Bronchial epithelial cell (primary cell): ENCODE data around the gene NBAS. TPM values are rescaled to one million over a fixed set of nuclear protein-coding genes. Genes with fewer than 3 reads are reported as not detected.

Source experiments
- DNase-seq: peaks from one replicate; pipeline ENCODE4 v3.0.0-alpha.2; 2010; ENCODE audit warnings: low read depth
- FAIRE-seq: peaks from 2 replicates; lab custom pipeline; 2011; peaks lifted over from hg19 to GRCh38; lab: Jason Lieb, UNC
- H3K27me3 ChIP-seq: 2 replicates; pipeline ENCODE4 v1.5.1; 2011; ENCODE audit warnings: low read length; ENCODE audit not compliant: control insufficient read depth, insufficient read depth
- H3K36me3 ChIP-seq: 2 replicates; pipeline ENCODE4 v1.5.1; 2011; ENCODE audit warnings: low read length; ENCODE audit not compliant: control insufficient read depth, insufficient read depth
- H3K4me3 ChIP-seq: 2 replicates; pipeline ENCODE4 v1.5.1; 2011; ENCODE audit warnings: mild to moderate bottlenecking, low read depth, low read length, control low read depth
- CTCF ChIP-seq: IDR thresholded peaks from 2 replicates; pipeline ENCODE4 v1.5.1; 2011; ENCODE audit warnings: mild to moderate bottlenecking, moderate library complexity, low read length, control low read depth, inconsistent platforms; ENCODE audit not compliant: insufficient read depth, severe bottlenecking
- total RNA-seq: library from RNA; depleted of rRNA; stranded (reverse); fragments of >200 nt; gene quantifications from 2 replicates; pipeline ENCODE4 v1.2.1, GENCODE V29; 2014

NBAS gene
- total RNA-seq, 1 donor from 2014 or later: 78.2 TPM

DNA sequence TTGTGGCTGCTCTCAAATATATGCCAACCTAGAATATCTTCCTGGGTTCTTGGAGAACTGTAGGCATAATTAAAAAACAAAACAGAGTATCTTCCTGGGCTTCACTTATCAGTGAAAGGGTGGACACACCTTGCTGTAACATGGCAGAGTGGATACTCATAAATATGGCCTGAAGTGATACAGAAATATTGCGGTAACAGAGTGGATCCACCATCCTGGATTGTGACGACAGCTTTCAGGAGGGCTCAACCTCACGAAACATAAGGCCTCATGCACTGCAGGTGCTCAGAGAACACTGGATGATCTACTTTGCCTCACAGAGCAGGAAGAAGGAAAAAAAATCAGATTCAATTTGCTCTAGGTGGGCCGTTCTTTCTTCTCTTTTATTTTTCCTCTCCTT, 336.0 kb downstream of the NBAS start:
- TF ChIP-seq CTCF: no peak
- FAIRE-seq (no peak), DNase-seq (no peak)
- Histone ChIP-seq H3K27me3 (no peaks in the 10 kb centered on the region), H3K36me3 (no peaks in the 10 kb centered on the region), H3K4me3 (no peak overlapping the region)

GRCh38 chr2:15224641-15225040, 336.5 kb downstream of the NBAS start:
- FAIRE-seq (no peak), DNase-seq (no peak)
- Histone ChIP-seq H3K27me3 (no peaks in the 10 kb centered on the region), H3K36me3 (no peaks in the 10 kb centered on the region), H3K4me3 (no peak overlapping the region)
- TF ChIP-seq CTCF: no peak

DNA sequence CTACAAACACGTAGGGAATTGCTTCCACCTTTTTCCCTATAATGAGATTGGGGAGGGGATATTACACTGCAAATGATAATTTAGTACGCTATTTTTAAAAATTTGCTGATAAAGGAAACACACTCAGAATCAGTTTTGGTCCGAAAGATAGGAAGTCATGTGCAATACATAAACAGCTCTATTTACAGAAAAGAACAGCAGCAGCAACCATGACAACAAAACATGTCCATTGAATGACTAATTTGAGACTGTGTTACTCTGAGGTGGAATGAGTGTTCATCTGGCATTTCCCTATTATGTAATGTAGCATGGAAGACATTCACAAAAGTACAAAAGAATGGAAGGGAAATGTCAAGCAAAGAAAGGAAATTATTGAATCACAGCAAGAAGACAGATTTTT, 337.2 kb downstream of the NBAS start:
- peak; percentile 95 for DNase-seq
- TF ChIP-seq CTCF: no peak
- no peak overlapping the region for H3K4me3 ChIP-seq
- FAIRE-seq: peak; percentile 52
- no peaks in the 10 kb centered on the region for H3K36me3 ChIP-seq
- H3K27me3 ChIP-seq: no peaks in the 10 kb centered on the region

DNA sequence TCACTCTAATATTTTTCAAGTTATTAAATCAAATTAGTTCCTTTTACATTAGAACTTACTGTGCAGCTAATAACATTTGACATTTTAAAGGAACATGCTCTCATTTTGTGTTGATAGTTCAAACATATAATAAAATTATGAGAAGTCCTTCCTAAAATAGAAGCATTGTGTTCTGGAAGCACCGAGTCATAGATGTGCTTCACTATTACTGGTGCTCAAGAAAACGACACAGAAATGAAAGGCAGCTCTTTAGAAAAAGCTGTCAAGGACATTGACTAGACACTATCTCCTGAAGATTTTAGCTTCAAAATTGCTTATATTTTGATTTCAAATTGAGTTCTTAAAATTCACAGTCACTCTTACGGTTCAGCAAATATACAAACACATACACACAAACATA, 338.3 kb downstream of the NBAS start:
- Histone ChIP-seq H3K4me3 (no peak overlapping the region), H3K36me3 (no peaks in the 10 kb centered on the region), H3K27me3 (no peaks in the 10 kb centered on the region)
- DNase-seq (no peak), FAIRE-seq (no peak)
- no peak for TF ChIP-seq CTCF

GRCh38 chr2:15220603-15221002, 340.5 kb downstream of the NBAS start:
- Histone ChIP-seq H3K36me3 (no peaks in the 10 kb centered on the region), H3K4me3 (no peak overlapping the region), H3K27me3 (no peaks in the 10 kb centered on the region)
- FAIRE-seq (no peak), DNase-seq (no peak)
- TF ChIP-seq CTCF: no peak

DNA sequence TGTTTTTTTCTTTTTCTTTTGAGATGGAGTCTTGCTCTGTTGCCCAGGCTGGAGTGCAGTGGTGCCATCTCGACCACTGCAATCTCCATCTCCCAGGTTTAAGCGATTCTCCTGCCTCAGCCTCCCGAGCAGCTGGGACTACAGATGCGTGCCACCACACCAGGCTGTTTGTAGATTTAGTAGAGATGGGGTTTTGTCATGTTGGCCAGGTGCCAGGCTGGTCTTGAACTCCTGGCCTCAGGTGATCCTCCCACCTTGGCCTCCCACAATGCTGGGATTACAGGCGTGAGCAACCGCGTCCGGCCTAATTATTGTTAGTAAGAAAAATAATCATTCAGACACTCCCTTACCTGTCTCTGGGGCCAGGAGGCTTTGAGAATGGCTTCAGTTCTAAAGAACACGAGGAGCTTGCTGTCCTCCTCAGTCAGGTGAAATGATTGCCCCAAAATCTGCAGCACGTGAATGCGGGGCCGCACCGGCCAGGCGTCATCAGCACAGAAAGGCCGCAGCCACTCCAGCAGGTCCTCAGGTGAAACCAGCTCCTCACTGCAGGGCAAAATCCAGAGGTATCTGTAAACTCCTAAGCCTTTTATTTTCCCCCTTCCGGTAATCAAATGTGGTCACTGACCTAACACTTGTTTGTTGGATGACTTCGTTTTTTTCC, 342.6 kb downstream of the NBAS start:
- no peaks in the 10 kb centered on the region for H3K27me3 ChIP-seq
- no peak overlapping the region for H3K4me3 ChIP-seq
- DNase-seq: no peak

More for the DNA sequence above, 342.6 kb downstream of the NBAS start:
- FAIRE-seq: no peak
- no peak for TF ChIP-seq CTCF
- no peaks in the 10 kb centered on the region for H3K36me3 ChIP-seq
